Measurements from ENCODE around the gene NKAIN1. TPM values are rescaled to one million over a fixed set of nuclear protein-coding genes. Genes with fewer than 3 reads are reported as not detected.

NKAIN1 gene
- polyA plus RNA-seq, 1 donor from 2014 or later = 33.4 TPM

DNA sequence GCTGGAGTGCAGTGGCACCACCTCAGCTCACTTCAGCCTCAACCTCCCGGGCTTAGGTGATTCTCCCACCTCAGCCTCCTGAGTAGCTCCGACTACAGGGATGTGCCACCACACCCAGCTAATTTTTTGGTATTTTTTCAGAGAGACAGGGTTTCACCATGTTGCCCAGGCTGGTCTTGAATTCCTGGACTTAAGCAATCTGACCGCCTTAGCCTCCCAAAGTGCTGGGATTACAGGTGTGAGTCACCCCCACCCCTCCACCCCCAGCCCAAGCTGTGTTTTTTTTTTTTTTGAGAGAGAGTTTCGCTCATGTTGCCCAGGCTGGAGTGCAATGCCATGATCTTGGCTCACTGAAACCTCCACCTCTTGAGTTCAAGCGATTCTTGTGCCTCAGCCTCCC, 75.4 kb downstream of the NKAIN1 start:
- H3K27ac ChIP-seq (ENCODE audit: low read length) = no peak overlapping the region
- no peak overlapping the region for H3K4me3 ChIP-seq (ENCODE audit: low read length)
- no peaks in the 10 kb centered on the region for H3K9me2 ChIP-seq (ENCODE audit: insufficient read depth, low read length)
- no peak overlapping the region for H3K4me2 ChIP-seq (ENCODE audit: low read length)
- TF ChIP-seq EZH2 (IDR thresholded peaks at IDR 0.05; ENCODE audit: borderline replicate concordance, insufficient read depth, low read length, poor library complexity, severe bottlenecking) (no peak), EP300 (conservative IDR thresholded peaks at IDR 0.05; ENCODE audit: poor library complexity, severe bottlenecking) (no peak), POLR2AphosphoS5 (IDR thresholded peaks at IDR 0.05) (no peak), RAD21 (conservative IDR thresholded peaks at IDR 0.05) (no peak), MXI1 (conservative IDR thresholded peaks at IDR 0.05; ENCODE audit: poor library complexity, severe bottlenecking) (no peak), TAF1 (IDR thresholded peaks at IDR 0.05; ENCODE audit: low read depth) (no peak), SMC3 (conservative IDR thresholded peaks at IDR 0.05; ENCODE audit: poor library complexity) (no peak)
- TF ChIP-seq, protein P1, sequence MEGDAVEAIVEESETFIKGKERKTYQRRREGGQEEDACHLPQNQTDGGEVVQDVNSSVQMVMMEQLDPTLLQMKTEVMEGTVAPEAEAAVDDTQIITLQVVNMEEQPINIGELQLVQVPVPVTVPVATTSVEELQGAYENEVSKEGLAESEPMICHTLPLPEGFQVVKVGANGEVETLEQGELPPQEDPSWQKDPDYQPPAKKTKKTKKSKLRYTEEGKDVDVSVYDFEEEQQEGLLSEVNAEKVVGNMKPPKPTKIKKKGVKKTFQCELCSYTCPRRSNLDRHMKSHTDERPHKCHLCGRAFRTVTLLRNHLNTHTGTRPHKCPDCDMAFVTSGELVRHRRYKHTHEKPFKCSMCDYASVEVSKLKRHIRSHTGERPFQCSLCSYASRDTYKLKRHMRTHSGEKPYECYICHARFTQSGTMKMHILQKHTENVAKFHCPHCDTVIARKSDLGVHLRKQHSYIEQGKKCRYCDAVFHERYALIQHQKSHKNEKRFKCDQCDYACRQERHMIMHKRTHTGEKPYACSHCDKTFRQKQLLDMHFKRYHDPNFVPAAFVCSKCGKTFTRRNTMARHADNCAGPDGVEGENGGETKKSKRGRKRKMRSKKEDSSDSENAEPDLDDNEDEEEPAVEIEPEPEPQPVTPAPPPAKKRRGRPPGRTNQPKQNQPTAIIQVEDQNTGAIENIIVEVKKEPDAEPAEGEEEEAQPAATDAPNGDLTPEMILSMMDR (IDR thresholded peaks at IDR 0.05; ENCODE audit: poor library complexity, severe bottlenecking) = no peak
- TF ChIP-seq, protein P2, sequence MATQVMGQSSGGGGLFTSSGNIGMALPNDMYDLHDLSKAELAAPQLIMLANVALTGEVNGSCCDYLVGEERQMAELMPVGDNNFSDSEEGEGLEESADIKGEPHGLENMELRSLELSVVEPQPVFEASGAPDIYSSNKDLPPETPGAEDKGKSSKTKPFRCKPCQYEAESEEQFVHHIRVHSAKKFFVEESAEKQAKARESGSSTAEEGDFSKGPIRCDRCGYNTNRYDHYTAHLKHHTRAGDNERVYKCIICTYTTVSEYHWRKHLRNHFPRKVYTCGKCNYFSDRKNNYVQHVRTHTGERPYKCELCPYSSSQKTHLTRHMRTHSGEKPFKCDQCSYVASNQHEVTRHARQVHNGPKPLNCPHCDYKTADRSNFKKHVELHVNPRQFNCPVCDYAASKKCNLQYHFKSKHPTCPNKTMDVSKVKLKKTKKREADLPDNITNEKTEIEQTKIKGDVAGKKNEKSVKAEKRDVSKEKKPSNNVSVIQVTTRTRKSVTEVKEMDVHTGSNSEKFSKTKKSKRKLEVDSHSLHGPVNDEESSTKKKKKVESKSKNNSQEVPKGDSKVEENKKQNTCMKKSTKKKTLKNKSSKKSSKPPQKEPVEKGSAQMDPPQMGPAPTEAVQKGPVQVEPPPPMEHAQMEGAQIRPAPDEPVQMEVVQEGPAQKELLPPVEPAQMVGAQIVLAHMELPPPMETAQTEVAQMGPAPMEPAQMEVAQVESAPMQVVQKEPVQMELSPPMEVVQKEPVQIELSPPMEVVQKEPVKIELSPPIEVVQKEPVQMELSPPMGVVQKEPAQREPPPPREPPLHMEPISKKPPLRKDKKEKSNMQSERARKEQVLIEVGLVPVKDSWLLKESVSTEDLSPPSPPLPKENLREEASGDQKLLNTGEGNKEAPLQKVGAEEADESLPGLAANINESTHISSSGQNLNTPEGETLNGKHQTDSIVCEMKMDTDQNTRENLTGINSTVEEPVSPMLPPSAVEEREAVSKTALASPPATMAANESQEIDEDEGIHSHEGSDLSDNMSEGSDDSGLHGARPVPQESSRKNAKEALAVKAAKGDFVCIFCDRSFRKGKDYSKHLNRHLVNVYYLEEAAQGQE (IDR thresholded peaks at IDR 0.05; ENCODE audit: borderline replicate concordance) = no peak
- H3K79me2 ChIP-seq (replicated peaks; ENCODE audit: insufficient read depth, low read length) = no peaks in the 10 kb centered on the region
- H4K20me1 ChIP-seq (ENCODE audit: insufficient read depth) = no peaks in the 10 kb centered on the region
- H3F3A ChIP-seq (ENCODE audit: insufficient read depth, low read length, poor library complexity, severe bottlenecking) = no peaks in the 10 kb centered on the region
- no peaks in the 10 kb centered on the region for H3K9me3 ChIP-seq (ENCODE audit: low read length)
- no peak overlapping the region for H2AFZ ChIP-seq (ENCODE audit: low read depth, low read length)
- no peaks in the 10 kb centered on the region for H3K27me3 ChIP-seq (ENCODE audit: insufficient read depth, low read depth, low read length)
- H3K36me3 ChIP-seq (ENCODE audit: insufficient read depth, low read length) = no peaks in the 10 kb centered on the region
- no peak overlapping the region for H3K9ac ChIP-seq (ENCODE audit: low read length)

DNA sequence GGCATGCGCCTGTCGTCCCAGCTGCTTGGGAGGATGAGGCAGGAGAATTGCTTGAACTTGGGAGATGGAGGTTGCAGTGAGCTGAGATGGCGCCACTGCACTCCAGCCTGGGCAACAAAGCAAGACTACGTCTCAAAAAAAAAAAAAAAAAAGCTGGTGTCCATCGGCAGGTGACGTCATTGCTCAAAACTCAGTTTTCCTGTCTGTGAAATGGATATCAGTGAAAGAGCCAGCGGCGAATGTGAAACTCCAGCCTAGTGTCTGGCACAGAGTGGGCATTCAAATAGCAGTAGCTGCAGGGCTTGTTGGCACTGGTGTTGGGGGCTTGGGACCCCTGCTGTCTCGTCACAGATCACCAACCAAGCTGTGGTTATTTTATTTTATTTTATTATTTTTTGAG, 75.8 kb downstream of the NKAIN1 start:
- Histone ChIP-seq H3K4me3 (ENCODE audit: low read length) (no peak overlapping the region), H4K20me1 (ENCODE audit: insufficient read depth) (no peaks in the 10 kb centered on the region), H3F3A (ENCODE audit: insufficient read depth, low read length, poor library complexity, severe bottlenecking) (no peaks in the 10 kb centered on the region), H3K36me3 (ENCODE audit: insufficient read depth, low read length) (no peaks in the 10 kb centered on the region), H3K27me3 (ENCODE audit: insufficient read depth, low read depth, low read length) (no peaks in the 10 kb centered on the region), H3K9me3 (ENCODE audit: low read length) (no peaks in the 10 kb centered on the region), H3K9me2 (ENCODE audit: insufficient read depth, low read length) (no peaks in the 10 kb centered on the region), H2AFZ (ENCODE audit: low read depth, low read length) (no peak overlapping the region), H3K79me2 (replicated peaks; ENCODE audit: insufficient read depth, low read length) (no peaks in the 10 kb centered on the region), H3K4me2 (ENCODE audit: low read length) (no peak overlapping the region), H3K9ac (ENCODE audit: low read length) (no peak overlapping the region), H3K27ac (ENCODE audit: low read length) (no peak overlapping the region)
- TF ChIP-seq EP300 (conservative IDR thresholded peaks at IDR 0.05; ENCODE audit: poor library complexity, severe bottlenecking) (no peak), TAF1 (IDR thresholded peaks at IDR 0.05; ENCODE audit: low read depth) (no peak), SMC3 (conservative IDR thresholded peaks at IDR 0.05; ENCODE audit: poor library complexity) (no peak), RAD21 (conservative IDR thresholded peaks at IDR 0.05) (no peak)
- TF ChIP-seq, protein P1 (IDR thresholded peaks at IDR 0.05; ENCODE audit: poor library complexity, severe bottlenecking) = no peak
- TF ChIP-seq, protein P2 (IDR thresholded peaks at IDR 0.05; ENCODE audit: borderline replicate concordance) = no peak

All from neural cell (in vitro differentiated cells).